Neural cell (in vitro differentiated cells): Measurements from ENCODE around the gene VPREB3. TPM values are rescaled to one million over a fixed set of nuclear protein-coding genes. Genes with fewer than 3 reads are reported as not detected.

Experiments
- H2AFZ ChIP-seq: fragments of 200-600, 300-800 bp; sonication (generic), shearing (Covaris generic); 2 replicates; pipeline ENCODE4 v1.6.0; 2014; ENCODE audit warnings: low read depth, mild to moderate bottlenecking, antibody characterized with exemption, low read length, moderate library complexity
- H3F3A ChIP-seq: fragments of 200-600 bp; shearing (Covaris generic); 2 replicates; pipeline ENCODE4 v1.6.1; 2016; ENCODE audit warnings: mild to moderate bottlenecking, moderate library complexity, mixed read lengths, antibody characterized with exemption, low read length; ENCODE audit not compliant: insufficient read depth, poor library complexity, severe bottlenecking
- H3K27ac ChIP-seq: fragments of 200-600, 300-800 bp; sonication (generic), shearing (Covaris generic); 2 replicates; pipeline ENCODE4 v1.5.1; 2014; ENCODE audit warnings: mild to moderate bottlenecking, low read length, moderate library complexity
- H3K27me3 ChIP-seq: fragments of 300-800, 200-600 bp; sonication (generic), shearing (Covaris generic); 2 replicates; pipeline ENCODE4 v1.6.0; 2014; ENCODE audit warnings: mild to moderate bottlenecking, low read depth, low read length, moderate library complexity; ENCODE audit not compliant: insufficient read depth
- H3K36me3 ChIP-seq: fragments of 300-800, 200-600 bp; sonication (generic), shearing (Covaris generic); 2 replicates; pipeline ENCODE4 v1.5.1; 2014; ENCODE audit warnings: mild to moderate bottlenecking, antibody characterized with exemption, low read length, moderate library complexity; ENCODE audit not compliant: insufficient read depth
- H3K4me2 ChIP-seq: fragments of 300-800, 200-600 bp; sonication (generic), shearing (Covaris generic); 2 replicates; pipeline ENCODE4 v1.6.0; 2014; ENCODE audit warnings: mild to moderate bottlenecking, low read length
- H3K4me3 ChIP-seq: fragments of 300-800, 200-600 bp; sonication (generic), shearing (Covaris generic); 2 replicates; pipeline ENCODE4 v1.5.1; 2014; ENCODE audit warnings: mild to moderate bottlenecking, low read length, moderate library complexity
- H3K79me2 ChIP-seq: fragments of 200-600 bp; shearing (Covaris generic); replicated peaks from 2 replicates; pipeline ENCODE4 v1.6.0; 2014; ENCODE audit warnings: mild to moderate bottlenecking, low read length, moderate library complexity; ENCODE audit not compliant: insufficient read depth
- H3K9ac ChIP-seq: fragments of 300-800, 200-600 bp; sonication (generic), shearing (Covaris generic); 2 replicates; pipeline ENCODE4 v1.6.1; 2016; ENCODE audit warnings: mild to moderate bottlenecking, low read length, mixed read lengths
- H3K9me2 ChIP-seq: fragments of 200-600 bp; shearing (Covaris generic); 2 replicates; pipeline ENCODE4 v1.6.1; 2016; ENCODE audit warnings: mild to moderate bottlenecking, low read length, mixed read lengths; ENCODE audit not compliant: insufficient read depth
- H3K9me3 ChIP-seq: fragments of 200-600, 300-800 bp; sonication (generic), shearing (Covaris generic); 2 replicates; pipeline ENCODE4 v1.6.1; 2016; ENCODE audit warnings: mild to moderate bottlenecking, mixed run types, low read length, moderate library complexity, mixed read lengths
- H4K20me1 ChIP-seq: fragments of 200-600 bp; shearing (Covaris generic); 2 replicates; pipeline ENCODE4 v1.6.1; 2016; ENCODE audit warnings: mild to moderate bottlenecking, mixed run types; ENCODE audit not compliant: insufficient read depth
- EP300 ChIP-seq: fragments of 450-650 bp; conservative IDR thresholded peaks from 2 replicates; pipeline ENCODE4 v1.6.1; 2014; ENCODE audit warnings: antibody characterized with exemption, mild to moderate bottlenecking, moderate library complexity; ENCODE audit not compliant: poor library complexity, severe bottlenecking
- EZH2 ChIP-seq: fragments of 200-600, 300-800 bp; shearing (Covaris generic), sonication (generic); IDR thresholded peaks from 2 replicates; pipeline ENCODE4 v1.6.1; 2014; ENCODE audit warnings: antibody characterized with exemption, low read length, borderline replicate concordance, mild to moderate bottlenecking; ENCODE audit not compliant: insufficient read depth, poor library complexity, severe bottlenecking
- MXI1 ChIP-seq: fragments of 450-650 bp; conservative IDR thresholded peaks from 2 replicates; pipeline ENCODE4 v1.6.1; 2014; ENCODE audit warnings: antibody characterized with exemption, mild to moderate bottlenecking; ENCODE audit not compliant: poor library complexity, severe bottlenecking
- POLR2AphosphoS5 ChIP-seq: IDR thresholded peaks from 2 replicates; pipeline ENCODE4 v1.6.1; 2012
- RAD21 ChIP-seq: fragments of 450-650 bp; conservative IDR thresholded peaks from 2 replicates; pipeline ENCODE4 v1.6.1; 2014; ENCODE audit warnings: antibody characterized with exemption, mild to moderate bottlenecking, moderate library complexity
- SMC3 ChIP-seq: fragments of 450-650 bp; conservative IDR thresholded peaks from 2 replicates; pipeline ENCODE4 v1.6.1; 2014; ENCODE audit warnings: antibody characterized with exemption, mild to moderate bottlenecking, moderate library complexity; ENCODE audit not compliant: poor library complexity
- TAF1 ChIP-seq: IDR thresholded peaks from 2 replicates; pipeline ENCODE4 v1.6.1; 2012; ENCODE audit warnings: low read depth
- polyA plus RNA-seq: library from polyadenylated mRNA; depleted of rRNA; stranded (reverse); fragments of >200 nt; gene quantifications from 2 replicates; pipeline ENCODE4 v1.2.3, GENCODE V29; 2014
- TF ChIP-seq, protein P1 (sequence below): IDR thresholded peaks from 2 replicates; pipeline ENCODE4 v1.6.1; 2012; ENCODE audit warnings: borderline replicate concordance
- TF ChIP-seq, protein P2 (sequence below): fragments of 450-650 bp; IDR thresholded peaks from 2 replicates; pipeline ENCODE4 v1.5.1; 2014; ENCODE audit warnings: antibody characterized with exemption, mild to moderate bottlenecking, moderate library complexity; ENCODE audit not compliant: poor library complexity, severe bottlenecking

Gene VPREB3
- polyA plus RNA-seq, 1 donor from 2014 or later, result not detected

- Histone ChIP-seq H3K4me2 (no peak overlapping the region), H3K4me3 (no peak overlapping the region), H3K36me3 (no peaks in the 10 kb centered on the region), H3K9me3 (no peaks in the 10 kb centered on the region), H3K9me2 (no peaks in the 10 kb centered on the region), H3K79me2 (no peaks in the 10 kb centered on the region), H2AFZ (no peak overlapping the region), H3K27ac (no peak overlapping the region), H3K27me3 (no peaks in the 10 kb centered on the region), H3F3A (no peaks in the 10 kb centered on the region), H4K20me1 (no peaks in the 10 kb centered on the region), H3K9ac (no peak overlapping the region)
- TF ChIP-seq EP300, result no peak
- TF ChIP-seq POLR2AphosphoS5, result no peak
- TF ChIP-seq SMC3, result no peak
- TF ChIP-seq MXI1, result no peak
- TF ChIP-seq, protein P1, sequence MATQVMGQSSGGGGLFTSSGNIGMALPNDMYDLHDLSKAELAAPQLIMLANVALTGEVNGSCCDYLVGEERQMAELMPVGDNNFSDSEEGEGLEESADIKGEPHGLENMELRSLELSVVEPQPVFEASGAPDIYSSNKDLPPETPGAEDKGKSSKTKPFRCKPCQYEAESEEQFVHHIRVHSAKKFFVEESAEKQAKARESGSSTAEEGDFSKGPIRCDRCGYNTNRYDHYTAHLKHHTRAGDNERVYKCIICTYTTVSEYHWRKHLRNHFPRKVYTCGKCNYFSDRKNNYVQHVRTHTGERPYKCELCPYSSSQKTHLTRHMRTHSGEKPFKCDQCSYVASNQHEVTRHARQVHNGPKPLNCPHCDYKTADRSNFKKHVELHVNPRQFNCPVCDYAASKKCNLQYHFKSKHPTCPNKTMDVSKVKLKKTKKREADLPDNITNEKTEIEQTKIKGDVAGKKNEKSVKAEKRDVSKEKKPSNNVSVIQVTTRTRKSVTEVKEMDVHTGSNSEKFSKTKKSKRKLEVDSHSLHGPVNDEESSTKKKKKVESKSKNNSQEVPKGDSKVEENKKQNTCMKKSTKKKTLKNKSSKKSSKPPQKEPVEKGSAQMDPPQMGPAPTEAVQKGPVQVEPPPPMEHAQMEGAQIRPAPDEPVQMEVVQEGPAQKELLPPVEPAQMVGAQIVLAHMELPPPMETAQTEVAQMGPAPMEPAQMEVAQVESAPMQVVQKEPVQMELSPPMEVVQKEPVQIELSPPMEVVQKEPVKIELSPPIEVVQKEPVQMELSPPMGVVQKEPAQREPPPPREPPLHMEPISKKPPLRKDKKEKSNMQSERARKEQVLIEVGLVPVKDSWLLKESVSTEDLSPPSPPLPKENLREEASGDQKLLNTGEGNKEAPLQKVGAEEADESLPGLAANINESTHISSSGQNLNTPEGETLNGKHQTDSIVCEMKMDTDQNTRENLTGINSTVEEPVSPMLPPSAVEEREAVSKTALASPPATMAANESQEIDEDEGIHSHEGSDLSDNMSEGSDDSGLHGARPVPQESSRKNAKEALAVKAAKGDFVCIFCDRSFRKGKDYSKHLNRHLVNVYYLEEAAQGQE, result no peak
- TF ChIP-seq, protein P2, sequence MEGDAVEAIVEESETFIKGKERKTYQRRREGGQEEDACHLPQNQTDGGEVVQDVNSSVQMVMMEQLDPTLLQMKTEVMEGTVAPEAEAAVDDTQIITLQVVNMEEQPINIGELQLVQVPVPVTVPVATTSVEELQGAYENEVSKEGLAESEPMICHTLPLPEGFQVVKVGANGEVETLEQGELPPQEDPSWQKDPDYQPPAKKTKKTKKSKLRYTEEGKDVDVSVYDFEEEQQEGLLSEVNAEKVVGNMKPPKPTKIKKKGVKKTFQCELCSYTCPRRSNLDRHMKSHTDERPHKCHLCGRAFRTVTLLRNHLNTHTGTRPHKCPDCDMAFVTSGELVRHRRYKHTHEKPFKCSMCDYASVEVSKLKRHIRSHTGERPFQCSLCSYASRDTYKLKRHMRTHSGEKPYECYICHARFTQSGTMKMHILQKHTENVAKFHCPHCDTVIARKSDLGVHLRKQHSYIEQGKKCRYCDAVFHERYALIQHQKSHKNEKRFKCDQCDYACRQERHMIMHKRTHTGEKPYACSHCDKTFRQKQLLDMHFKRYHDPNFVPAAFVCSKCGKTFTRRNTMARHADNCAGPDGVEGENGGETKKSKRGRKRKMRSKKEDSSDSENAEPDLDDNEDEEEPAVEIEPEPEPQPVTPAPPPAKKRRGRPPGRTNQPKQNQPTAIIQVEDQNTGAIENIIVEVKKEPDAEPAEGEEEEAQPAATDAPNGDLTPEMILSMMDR, result no peak
- no peak for TF ChIP-seq TAF1
- TF ChIP-seq EZH2, result no peak
- TF ChIP-seq RAD21, result no peak
These were observed 10.9 kb downstream of the VPREB3 start for GRCh38 chr22:23743303-23743705.

- no peaks in the 10 kb centered on the region for H3F3A ChIP-seq
- H3K27me3 ChIP-seq, result no peaks in the 10 kb centered on the region
- H3K4me2 ChIP-seq, result no peak overlapping the region
- TF ChIP-seq EZH2, result no peak
- no peak for TF ChIP-seq MXI1
- no peak for TF ChIP-seq EP300
- TF ChIP-seq POLR2AphosphoS5, result no peak
- TF ChIP-seq, protein P1, result no peak
- TF ChIP-seq SMC3, result no peak
- TF ChIP-seq, protein P2, result no peak
- no peak for TF ChIP-seq RAD21
- H4K20me1 ChIP-seq, result no peaks in the 10 kb centered on the region
- H2AFZ ChIP-seq, result no peak overlapping the region
- no peak overlapping the region for H3K9ac ChIP-seq
- no peak overlapping the region for H3K4me3 ChIP-seq
- H3K79me2 ChIP-seq, result no peaks in the 10 kb centered on the region
- H3K36me3 ChIP-seq, result no peaks in the 10 kb centered on the region
- H3K9me2 ChIP-seq, result no peaks in the 10 kb centered on the region
- no peaks in the 10 kb centered on the region for H3K9me3 ChIP-seq
- no peak overlapping the region for H3K27ac ChIP-seq
These were observed 11.5 kb downstream of the VPREB3 start for GRCh38 chr22:23742505-23743264.
